ENCODE data around the gene CUL3.
"Not testable (repeated sequence)": the region's sequence is repeated elsewhere in the genome, so short reads cannot be mapped to it uniquely, and the experiment has no call there.

The CUL3 gene

DNA sequence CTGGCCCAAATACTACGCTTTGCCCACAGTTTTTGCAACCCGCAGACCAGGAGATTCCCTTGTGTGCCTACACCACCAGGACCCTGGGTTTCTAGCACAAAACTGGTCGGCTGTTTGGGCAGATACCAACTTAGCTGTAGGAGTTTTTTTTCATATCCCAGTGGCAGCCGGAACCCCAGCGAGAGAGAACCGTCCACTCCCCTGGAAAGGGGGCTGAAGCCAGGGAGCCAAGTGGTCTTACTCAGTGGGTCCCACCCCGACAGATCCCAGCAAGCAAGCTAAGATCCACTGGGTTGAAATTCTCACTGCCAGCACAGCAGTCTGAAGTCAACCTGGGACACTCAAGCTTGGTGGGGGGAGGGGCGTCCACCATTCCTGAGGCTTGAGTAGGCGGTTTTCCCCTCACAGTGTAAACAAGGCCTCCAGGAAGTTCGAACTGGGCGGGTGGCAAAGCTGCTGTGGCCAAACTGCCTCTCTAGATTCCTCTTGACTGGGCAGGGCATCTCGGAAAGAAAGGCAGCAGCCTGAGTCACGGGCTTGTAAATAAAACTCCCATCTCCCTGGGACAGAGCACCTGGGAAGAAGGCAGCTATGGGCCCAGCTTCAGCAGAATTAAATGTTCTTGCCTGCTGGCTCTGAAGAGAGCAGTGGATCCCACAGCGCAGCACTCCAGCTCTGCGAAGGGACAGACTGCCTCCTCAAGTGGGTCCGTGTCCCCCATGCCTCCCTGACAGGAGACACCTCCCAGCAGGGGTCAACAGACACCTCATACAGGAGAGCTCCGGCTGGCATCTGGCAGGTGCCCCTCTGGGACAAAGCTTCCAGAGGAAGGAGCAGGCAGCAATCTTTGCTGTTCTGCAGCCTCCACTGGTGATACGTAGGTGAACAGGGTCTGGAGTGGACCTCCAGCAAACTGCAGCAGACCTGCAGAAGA, 99.8 kb downstream of the CUL3 start:
- not testable (repeated sequence) for H3K4me3 ChIP-seq (ENCODE audit: low read depth, low read length)

DNA sequence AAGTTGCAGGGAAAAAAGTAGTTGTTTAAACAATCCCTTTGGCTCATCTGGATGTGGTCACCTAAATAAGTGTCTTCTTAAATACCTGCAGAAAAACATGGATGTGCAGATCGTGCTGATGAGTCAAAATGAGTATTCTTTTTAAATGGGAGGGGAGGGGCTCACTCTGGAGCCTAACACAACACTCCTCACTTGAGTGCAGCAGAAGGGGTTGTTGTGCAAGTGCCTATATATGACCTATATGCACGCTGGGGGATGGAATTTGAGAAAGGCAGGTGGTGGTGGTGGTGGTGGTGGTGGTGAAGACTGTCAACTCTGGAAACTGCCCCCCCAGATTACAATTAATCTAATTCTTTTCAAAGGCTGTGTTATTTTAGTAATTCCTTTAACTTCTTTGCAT, 105.3 kb downstream of the CUL3 start:
- no peak overlapping the region for H3K4me3 ChIP-seq (ENCODE audit: low read depth, low read length)

DNA sequence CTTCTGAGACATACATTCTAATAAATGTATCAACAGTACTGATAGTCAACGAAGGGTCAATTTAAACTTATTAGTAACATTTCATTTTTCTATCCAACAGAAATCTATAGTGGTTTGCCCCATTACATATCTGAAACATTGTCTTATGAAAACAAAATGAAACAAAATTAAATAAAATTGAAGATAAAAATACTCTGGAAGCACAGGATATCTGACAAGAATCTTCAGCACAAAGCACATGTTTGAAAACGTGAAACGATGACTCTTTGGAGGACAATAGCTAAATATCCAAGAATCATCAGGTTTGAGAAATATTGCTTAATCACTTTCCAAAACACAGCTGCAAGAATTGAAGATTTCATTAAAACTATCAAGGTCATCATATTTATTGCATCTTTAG, 112.3 kb downstream of the CUL3 start:
- H3K4me3 ChIP-seq (ENCODE audit: low read depth, low read length) = no peak overlapping the region

DNA sequence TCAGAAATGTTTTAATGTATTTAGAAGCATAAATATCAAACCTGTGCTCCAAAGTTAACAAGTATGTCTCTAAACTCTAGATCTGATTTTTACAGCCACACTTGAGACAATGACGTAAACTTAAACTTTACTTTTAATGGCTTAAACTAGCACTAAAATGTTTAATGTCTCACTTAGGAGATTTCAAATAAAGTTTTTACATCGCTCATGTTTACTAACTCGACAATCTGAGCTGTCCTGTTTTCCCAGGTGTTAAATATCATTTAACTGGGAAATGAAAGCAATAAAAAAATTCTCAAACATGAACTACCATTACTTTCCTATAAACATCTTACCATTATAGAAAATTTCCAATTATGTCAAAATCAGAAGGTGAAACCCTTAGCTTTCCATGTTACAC, 113.0 kb downstream of the CUL3 start:
- no peak overlapping the region for H3K4me3 ChIP-seq (ENCODE audit: low read depth, low read length)

DNA sequence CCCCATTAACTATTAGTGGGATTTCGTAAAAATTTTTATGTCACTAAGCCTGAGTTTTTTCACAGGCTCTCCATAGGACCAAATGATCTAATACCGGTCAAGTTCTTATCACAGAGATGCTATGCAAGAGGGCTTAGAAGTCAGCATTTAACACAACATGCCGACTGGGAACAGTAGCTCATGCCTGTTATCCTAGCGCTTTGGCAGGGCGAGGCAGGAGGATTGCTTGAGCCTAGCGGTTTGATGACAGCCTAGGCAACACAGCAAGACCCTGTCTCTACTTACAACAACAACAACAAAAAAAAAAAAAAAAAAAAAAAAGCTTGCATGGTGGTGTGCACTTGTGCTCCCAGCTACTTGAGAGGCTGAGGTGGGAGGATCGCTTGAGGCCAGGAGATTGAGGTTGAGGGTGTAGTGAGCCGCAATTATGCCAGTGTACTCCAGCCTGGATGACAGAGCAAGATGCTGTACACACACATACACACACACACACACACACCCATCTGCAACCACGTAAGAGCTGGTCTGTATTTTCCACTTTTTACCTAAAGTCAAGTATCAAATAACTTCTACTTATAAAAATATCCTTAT, 115.7 kb downstream of the CUL3 start:
- H3K4me3 ChIP-seq (ENCODE audit: low read depth, low read length) = no peak overlapping the region

DNA sequence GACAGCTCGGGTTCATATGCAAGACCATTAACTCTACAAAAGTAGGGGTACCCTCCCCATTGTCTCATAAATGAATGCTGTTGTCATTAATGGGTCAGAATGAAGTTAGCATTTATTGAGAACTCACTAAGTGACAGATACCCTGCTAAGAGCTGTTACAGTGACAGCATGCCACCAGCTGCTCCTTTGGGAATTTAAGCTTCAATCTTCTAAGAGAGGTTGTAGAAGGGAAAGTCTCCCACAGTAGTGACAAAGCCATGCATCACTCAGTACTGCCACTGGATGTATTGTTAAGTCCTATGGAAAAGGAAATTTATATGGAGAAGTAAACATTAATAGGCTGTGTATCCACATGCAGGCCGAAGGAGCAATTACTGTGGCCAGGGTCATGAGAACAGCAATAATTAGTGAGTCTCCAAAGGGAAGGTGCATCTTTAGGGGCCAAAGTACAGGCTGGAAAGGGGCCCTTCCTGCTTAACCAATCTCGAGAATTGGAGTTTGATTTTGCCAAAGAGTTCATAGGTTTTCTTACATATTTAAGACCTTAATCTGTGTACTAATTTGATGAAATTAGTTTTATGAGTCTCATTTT, 118.8 kb downstream of the CUL3 start:
- H3K4me3 ChIP-seq (ENCODE audit: low read depth, low read length) = no peak overlapping the region

DNA sequence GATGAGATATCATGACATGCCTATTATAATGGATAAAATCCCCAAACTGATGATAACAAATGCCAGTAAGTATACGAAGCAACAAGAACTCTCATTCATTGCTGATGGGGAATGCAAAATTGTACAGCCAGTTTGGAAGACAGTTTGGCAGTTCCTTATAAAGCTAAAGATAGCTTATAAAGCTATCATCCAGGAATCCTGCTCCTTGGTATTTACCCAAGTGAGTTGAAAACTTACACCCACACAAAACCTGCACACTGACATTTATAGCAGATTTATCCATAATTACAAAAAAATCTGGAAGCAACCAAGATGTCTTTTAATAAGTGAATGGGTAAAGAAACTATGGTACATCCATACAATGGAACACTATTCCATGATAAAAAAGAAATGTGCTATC, 123.8 kb downstream of the CUL3 start:
- no peak overlapping the region for H3K4me3 ChIP-seq (ENCODE audit: low read depth, low read length)

DNA sequence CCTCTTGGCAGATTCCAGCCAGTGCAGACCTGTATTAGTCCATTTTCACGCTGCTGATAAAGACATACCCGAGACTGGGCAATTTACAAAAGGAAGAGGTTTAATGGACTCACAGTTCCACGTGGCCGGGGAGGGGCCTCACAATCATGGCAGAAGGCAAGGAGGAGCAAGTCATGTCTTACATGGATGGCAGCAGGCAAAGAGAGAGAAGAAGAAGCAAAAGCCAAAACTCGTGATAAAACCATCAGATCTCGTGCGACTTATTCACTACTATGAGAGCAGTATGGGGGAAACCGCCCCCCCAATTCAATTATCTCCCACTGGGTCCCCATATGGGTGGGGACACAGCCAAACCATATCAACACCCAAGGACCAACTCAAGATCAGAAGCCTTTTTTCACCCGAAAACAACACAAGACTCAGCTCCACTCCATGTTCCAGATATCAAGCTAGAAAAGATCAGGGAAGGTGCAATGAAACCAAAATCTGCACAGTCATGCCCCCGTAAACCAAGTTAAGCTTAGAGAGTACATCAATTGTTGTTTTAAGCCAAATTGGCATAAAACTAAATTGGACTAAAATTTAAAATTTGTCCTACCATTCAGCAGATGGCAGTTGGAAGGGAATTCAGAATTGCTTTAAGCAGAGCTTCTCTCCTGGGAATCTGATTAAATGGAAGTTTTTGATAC, 127.6 kb downstream of the CUL3 start:
- H3K4me3 ChIP-seq (ENCODE audit: low read depth, low read length) = no peak overlapping the region

DNA sequence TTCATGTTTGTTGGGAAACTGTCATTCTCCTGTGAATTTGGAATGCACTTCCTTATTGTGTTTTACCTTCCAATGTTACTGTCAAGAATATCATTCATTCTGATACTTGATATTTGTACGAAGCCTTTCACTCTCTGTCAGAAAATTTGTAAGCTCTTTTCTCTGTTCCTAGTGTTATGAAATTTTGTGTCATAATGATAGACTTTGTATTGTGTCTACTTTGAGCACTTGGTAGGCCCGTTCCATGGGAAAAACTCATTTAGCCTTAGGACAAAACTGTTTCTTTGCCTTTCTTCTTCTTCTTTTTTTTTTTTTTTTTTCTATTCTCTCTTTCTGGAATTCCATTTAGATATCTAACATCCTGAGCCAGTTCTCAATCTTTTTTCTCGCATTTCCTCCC, 131.3 kb downstream of the CUL3 start:
- no peak overlapping the region for H3K4me3 ChIP-seq (ENCODE audit: low read depth, low read length)

DNA sequence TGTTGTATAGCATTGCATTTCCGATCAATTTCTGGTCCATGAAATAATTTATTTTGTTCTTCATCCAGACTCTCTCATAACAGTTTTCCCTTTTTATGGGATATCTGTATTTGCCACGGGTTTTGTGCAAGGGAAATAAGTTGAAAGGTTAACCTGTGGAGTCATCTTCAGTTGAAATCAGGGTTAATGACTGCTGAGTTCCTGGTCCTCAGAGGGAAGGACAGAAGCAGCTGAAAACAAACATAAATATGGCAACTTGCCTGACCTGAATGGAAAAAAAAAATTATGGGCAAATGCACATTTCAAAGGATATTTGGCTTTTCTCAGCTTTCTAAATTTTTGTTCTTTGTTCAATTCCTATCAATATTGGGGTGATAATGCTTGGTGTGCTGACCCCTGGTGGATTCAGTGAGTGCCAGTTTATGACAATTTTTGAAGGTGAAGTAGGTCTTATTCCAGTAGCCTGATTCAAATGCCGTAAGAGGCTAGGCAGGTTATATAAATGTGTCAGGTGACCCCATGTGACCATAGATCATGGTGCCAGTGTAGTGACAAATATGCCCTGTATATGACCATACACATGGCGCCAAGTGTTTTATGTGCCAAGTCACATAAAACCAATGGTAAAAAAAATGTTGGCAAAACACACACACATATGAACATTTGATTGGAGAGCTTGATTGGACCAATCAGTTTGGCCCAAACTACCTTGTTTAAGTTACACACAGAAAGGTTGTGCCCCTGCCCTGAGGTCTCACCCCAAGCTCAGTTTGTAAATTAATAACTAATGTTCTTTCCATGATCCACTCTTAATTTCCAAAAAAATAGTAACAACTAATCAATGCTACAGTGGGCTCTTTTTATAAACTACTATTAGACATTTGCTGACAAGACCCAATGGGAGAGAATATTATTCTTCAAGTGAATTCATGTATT, 135.7 kb downstream of the CUL3 start:
- no peak overlapping the region for H3K4me3 ChIP-seq (ENCODE audit: low read depth, low read length)

DNA sequence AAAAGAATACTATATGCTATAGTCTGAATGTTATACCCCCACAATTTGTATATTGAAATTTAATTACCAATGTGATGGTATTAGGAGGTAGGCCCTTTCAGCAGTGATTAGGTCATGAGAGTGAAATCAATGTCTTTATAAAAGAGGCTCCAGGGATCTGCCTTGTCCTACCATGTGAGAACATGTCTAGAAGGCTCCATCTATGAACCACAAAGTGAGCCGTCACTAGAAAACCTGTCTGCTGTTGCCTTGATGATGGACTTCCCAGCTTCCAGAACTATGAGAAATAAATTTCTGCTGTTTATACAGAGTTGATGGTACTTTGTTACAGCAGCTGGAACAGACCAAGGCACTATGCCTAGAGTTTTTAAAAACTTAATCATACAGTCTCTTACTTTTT, 136.9 kb downstream of the CUL3 start:
- no peak overlapping the region for H3K4me3 ChIP-seq (ENCODE audit: low read depth, low read length)

DNA sequence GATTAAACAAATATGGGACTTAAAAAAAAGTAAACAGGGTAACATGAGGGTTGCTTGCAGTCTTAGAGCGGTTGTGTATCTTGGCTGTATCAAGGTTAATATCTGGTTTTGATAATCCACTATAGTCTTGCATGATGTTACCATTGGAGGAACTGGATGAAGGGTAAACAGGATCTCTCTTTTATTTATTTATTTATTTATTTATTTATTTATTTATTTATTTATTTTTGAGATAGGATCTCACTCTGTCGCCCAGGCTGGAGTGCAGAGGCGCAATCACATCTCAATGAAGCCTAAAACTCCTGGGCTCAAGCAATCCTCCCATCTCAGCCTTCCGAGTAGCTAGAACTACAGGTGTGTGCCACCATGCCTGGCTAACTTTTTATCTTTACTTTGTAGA, 140.4 kb downstream of the CUL3 start:
- no peak overlapping the region for H3K4me3 ChIP-seq (ENCODE audit: low read depth, low read length)

DNA sequence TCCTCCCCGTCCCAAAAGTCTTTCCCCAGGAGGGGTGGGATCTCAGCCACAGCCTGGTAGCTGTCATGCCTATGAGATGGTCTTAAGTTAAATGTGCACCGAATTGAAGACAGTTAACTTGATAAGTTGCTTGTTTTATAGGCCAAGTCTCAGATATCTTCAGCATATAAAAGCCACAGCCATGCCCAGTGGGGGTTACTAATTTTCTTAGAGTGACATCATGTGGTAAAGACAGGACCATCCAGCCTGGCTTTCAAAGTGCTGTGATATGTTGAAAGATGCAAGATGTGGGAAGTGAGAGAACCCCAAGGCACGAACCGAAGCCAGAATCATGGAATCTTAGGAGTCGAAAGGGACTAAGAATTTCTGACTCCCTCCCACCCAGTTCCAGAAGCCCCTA, 141.1 kb downstream of the CUL3 start:
- no peak overlapping the region for H3K4me3 ChIP-seq (ENCODE audit: low read depth, low read length)

DNA sequence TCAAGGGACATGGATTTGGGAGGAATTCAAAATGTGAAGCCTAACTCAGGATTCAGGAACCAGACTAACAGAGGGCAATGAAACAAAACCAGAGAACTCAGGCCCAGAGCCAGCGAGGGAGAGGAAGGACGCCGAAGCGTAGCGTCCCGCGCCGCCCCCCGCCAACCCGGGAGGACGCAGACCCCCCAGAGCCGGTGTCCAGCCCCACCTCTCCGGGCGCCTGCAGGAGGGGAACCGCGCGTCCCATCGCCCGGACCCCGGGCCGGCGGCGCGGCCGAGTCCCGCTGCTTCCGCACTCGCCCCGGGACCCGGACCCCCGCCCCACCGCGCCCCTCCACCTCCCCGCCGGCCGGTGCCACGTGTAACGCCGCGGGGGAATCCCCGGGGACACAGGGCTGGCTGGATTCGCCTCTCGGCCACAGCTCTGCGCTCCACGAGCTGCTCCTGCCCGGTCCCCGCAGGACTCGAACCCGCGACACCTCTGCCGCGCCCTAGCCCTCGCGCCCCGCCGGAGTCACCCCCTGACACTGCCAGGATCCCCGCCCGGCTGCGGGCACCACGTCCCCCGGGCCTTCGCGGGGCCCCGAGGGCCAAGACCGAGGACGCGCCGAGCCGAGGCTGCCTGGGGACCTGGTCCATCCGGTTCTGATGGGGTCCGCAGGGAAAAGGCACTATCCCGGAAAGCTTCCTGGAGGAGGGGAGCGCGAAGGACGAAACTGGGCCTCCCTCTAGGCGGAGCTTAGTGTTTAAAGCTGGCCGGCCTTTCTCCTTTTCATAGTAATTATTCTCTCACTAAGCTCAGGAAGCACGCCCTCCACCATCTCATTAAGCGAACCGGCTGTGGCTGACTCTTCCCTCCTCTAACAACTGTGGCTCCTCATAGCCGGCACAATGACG, 142.8 kb downstream of the CUL3 start:
- H3K4me3 ChIP-seq (ENCODE audit: low read depth, low read length) = no peak overlapping the region

DNA sequence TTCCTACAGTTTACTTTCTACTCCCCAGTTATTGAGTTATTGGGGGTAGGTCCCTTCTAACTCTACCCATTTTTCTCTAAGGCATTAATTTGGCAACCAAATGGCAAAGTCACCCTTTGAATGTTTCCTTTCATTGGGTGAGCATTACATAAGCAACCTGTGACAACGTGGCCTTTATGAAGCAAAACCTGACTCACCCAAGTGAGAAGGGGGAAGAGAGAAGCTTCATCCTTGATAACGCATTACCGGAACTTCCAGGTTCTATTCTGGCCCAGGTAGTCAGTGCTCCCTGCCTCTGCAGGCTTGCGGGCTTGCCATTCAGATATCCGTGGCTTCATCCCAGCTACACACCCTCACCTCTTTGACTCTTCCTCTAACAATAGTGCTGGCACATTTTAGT, 144.2 kb downstream of the CUL3 start:
- H3K4me3 ChIP-seq (ENCODE audit: low read depth, low read length) = no peak overlapping the region

DNA sequence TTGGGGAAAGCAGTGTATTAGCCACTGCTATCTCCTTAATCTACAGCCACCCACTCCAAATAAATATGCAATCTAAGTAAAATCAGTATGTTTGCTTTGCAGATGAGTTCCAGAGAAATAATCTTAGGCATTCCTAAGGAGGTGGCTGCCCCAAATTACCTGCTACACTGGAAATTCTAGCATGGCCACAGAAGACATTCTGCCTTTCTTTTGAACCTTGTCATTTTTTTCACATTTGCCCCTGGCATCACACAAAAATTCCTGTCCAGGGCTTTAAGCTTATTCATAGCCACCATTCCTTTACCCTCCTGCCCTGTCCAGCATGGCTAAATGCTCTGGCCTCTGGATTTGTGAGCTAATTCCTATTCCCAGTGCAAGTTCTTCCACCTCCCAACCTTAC, 146.4 kb downstream of the CUL3 start:
- no peak overlapping the region for H3K4me3 ChIP-seq (ENCODE audit: low read depth, low read length)

DNA sequence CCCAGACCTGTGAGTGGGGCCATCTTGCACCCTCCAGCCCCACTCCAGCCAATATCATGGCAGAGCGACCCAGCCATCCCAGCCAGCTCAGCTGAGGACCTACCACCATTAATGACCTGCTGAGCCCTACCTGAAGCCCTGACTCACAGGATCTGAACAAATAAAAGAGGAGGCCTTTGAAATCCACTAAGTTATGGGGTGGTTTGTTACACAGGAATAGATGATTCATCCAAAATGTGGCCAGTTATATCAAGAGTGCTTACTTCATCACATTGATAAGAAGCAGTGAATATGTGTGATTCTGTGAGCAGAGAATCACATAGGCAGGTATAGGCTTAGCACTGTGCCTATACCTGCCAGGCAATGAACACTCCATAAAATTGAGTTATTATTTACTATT, 148.5 kb downstream of the CUL3 start:
- no peak overlapping the region for H3K4me3 ChIP-seq (ENCODE audit: low read depth, low read length)

DNA sequence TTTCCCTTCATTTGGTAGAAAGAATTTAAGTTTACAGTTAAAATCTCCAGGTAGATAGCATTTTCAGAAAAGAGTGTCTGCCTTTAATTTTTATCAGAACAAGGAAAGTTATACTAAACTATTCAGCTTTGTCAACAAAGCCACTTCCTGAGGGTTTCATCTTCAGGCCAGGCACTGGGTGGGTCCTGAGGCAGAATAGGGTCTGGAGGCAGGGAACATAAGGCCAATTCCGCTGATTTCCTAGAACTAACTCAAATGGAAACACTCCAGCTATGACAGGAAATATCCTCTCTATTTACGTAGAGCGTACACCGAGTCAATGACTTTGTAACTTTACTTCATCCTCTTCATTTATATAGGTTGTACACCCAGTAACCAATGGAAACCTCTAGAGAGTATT, 150.5 kb downstream of the CUL3 start:
- no peak overlapping the region for H3K4me3 ChIP-seq (ENCODE audit: low read depth, low read length)

DNA sequence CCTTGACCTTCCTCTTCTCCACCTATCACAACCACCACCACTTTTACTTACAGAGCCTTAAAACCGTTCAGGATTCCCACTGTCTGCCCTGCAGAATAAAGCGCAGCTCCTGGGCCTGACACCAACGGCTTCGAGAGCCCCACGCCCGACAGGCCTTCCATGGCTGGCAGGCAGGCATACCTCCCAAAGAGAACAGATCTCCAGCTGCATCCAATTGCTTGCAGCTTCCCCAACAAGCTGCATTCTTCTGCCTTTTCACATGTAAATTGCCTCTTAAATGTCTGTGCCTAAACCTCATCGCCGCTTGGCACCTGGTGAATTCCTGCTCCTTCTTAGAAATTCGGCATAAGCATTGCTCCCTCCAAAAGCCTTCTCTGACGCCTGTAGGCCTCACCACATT, 151.7 kb downstream of the CUL3 start:
- H3K4me3 ChIP-seq (ENCODE audit: low read depth, low read length) = no peak overlapping the region
